Stimulated activated CD8-positive, alpha-beta memory T cell treated with anti-CD3 and anti-CD28 coated beads, Interleukin-12 subunit alpha, Interleukin-12 subunit beta, amount 100 ng/mL, for 1 hour (primary cell): ENCODE data around the gene SSUH2.
"Not testable (repeated sequence)": the region's sequence is repeated elsewhere in the genome, so short reads cannot be mapped to it uniquely, and the experiment has no call there.

Experiments used
- DNase-seq: peaks from one replicate; pipeline ENCODE4 v3.0.0-alpha.2; 2020; ENCODE audit warnings: low read depth

Gene SSUH2

GRCh38 chr3:8608791-8609467 lies 35.7 kb downstream of the SSUH2 start:
- no peak for DNase-seq

DNA sequence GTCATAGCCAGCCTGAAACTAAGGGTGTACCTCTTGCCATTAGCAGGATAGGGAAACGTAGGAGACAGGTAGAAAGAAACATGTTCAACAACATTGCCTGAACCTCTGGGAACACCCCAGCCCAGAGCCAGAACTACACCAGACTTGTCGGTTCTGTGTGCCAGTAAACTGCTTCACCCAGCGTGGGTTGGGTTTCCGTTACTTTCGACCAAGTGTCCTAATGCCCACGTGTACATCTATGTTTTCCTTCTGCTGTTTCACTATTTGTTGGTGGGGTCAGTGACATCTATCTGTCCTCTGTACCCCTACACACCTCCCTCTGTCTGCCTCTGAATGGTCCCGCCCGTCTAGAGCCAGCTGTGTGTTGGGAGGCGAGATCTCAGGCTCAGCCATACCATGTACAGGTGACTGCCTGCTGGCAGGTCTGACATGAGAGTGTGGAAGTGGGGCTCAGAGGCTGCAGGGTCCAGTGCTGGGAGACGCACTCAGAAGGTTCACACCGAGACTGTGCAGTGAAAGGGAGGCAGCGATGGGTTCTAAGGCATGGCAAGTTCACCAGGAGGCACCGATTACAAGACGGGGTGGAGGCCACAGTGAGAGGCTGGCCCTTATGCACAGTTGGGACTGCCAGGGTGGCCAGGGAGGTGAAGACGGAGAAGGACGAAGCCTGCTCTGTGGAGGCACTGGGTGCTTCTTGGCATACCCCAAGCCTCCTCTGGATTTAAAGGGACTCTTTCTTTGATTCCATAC lies 36.4 kb downstream of the SSUH2 start:
- DNase-seq, result no peak

- DNase-seq, result no peak
Observed at GRCh38 chr3:8607234-8608040, 37.2 kb downstream of the SSUH2 start.

GRCh38 chr3:8606701-8607231 lies 37.8 kb downstream of the SSUH2 start:
- DNase-seq, result no peak

- DNase-seq, result no peak
Observed at GRCh38 chr3:8604988-8605387, 39.6 kb downstream of the SSUH2 start.

DNA sequence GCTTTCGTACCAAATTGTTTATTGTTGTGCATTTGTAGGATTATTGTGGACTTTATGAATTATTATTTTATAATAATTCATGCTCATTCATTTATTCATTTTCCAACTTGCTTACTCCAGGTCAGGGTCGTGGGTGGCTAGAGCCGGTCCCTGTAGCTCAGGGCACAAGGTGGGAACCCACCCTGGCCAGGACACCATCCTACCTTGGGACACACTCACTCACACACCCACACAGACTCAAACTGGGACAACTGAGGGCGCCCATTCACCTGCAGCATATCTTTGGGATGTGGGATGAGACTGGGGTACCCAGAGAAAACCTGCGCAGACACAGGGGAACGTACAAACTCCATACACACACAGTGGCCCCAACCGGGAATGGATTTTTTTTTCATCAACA lies 40.6 kb downstream of the SSUH2 start:
- DNase-seq, result no peak

GRCh38 chr3:8603115-8603710 lies 41.4 kb downstream of the SSUH2 start:
- DNase-seq, result no peak

GRCh38 chr3:8600457-8600856 lies 44.1 kb downstream of the SSUH2 start:
- DNase-seq, result no peak

DNA sequence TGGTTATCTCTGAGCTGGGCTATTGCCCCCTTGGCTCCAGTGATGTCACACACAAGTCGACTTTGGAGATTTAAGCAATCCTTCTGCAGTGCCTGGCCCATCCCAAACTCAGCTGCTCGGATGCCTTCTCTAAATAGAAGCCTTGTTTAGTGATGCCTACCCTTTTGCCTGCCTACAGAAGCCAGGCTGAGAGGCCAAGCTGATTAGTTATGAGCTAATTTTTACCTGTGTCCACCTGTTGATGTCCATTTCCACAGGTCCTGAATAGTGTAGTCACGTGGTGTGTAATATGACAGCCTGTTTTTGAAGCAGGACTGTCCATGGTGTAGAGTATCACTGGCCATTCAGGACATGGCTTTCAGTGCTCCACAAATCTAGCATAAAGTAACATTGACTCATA lies 45.5 kb downstream of the SSUH2 start:
- no peak for DNase-seq

- DNase-seq, result no peak
Observed at GRCh38 chr3:8597219-8597853, 47.3 kb downstream of the SSUH2 start.

DNA sequence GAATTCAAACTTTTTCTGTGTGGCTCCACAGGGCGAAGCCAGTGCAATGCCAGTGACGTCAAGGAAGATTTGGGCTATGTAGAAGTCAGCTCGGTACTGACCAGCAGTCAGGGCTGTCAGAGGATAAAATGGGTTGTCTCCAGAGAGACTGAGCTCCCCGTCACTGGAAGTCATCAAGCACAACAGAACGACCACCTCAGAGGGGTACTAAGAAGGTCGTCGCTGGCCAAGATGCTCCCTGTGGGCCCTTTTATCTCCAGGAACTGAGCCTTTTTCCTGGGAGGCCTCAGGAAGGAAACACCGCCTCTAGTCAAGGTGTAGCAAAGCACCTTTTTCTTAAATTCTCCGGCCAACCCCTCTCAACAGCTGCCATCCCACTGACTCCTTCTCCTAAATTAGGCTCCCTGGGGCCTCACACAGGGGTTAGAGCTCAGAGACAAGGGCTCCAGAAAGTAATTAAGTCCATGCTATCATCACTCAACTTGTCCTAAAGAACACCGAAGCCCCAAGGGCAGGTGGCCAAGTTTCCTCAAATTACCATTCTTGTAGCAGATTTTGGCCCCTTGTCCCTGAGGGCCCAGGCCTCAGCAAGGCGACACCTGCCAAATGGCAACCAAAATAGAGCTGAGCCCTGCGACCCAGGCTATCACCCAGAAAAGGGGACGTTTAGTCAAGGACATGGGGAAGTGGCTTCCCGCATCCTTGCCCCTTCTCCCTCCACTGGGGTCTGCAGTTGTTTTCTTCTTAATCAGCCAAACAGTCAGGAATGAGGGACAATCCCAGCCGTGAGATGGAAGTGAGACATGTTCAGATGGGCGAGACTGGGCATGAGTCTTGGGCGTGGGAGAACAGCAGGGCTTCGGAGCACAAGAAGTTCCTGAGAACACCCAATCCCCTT lies 48.0 kb downstream of the SSUH2 start:
- no peak for DNase-seq

DNA sequence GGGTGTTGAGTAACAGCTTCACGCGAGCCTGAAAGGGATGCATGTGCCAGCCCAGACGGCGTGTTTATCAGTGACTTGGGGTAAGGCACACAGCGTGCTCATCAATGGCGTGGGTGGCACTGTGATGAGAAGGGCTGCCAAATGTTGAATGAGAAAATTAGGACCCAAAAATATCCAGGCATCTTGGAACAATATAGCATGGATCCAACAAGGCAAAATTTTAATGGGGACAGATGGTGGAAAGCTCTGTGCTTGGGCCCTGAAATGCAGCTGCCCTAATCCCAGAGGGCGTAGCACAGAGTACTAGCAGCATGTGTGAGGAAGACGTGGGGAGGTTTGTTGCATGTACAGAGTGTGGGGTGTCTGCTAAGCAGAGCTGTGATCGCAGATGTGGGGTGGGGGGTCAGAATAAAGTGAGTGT lies 48.9 kb downstream of the SSUH2 start:
- DNase-seq, result no peak

- no peak for DNase-seq
Observed at GRCh38 chr3:8595252-8595651, 49.3 kb downstream of the SSUH2 start.

GRCh38 chr3:8593021-8593827 lies 51.4 kb downstream of the SSUH2 start:
- DNase-seq, result no peak

GRCh38 chr3:8589880-8590556 lies 54.6 kb downstream of the SSUH2 start:
- no peak for DNase-seq

- DNase-seq, result no peak
Observed at GRCh38 chr3:8584661-8585060, 59.9 kb downstream of the SSUH2 start.

GRCh38 chr3:8581806-8582445 lies 62.7 kb downstream of the SSUH2 start:
- no peak for DNase-seq

DNA sequence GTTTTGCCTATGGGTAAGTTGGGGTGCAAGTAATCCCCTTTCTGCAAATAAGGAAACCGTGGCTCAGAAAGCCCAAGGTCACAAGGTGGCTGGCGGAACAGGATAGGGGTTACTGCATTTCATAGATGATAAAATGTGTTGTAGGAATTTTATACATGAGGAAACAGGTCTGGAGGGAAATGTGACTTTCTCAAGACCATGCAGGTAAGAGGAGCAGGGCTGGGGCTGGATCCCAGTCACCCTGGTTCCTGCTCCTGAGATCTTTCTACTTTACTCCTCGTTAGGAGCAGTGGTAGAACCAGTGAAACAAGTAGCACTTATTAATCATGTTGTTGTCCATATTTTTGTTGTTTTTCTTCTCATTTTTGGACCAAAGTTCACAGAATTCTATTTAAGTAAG lies 63.2 kb downstream of the SSUH2 start:
- no peak for DNase-seq

DNA sequence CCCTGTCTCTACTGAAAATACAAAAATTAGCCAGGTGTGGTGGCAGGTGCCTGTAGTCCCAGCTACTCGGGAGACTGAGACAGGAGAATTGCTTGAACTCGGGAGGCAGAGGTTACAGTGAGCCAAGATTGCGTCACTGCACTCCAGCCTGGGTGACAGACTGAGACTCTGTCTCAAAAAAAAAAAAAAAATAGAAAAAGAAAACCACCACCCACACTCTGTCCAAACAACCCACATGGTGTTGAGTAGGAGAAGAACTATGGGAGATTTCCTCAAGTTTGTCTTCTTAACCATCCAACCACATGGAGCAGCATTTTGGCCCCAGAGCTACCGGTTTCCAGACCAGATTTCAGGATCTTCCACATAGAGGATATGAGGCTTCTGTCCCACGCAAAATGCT lies 64.2 kb downstream of the SSUH2 start:
- not testable (repeated sequence) for DNase-seq
